Thoracic aorta (tissue), 2 donors: ENCODE results near the gene RIF1. TPM values are rescaled to one million over a fixed set of nuclear protein-coding genes. Genes with fewer than 3 reads are reported as not detected.

Source experiments
- ATAC-seq: fragments of 150-250 bp; one replicate; pipeline ENCODE4 v1.8.0; 2017; ENCODE audit warnings: low read depth; ENCODE audit not compliant: insufficient number of reproducible peaks, low FRiP score
- DNase-seq: peaks from one replicate; pipeline ENCODE4 v3.0.0-alpha.2; 2020; ENCODE audit warnings: low spot score
- H3K27ac ChIP-seq, 2 donors: fragments of 200-600 bp; sonication (generic); 1 replicate in 1 of 2; 2 replicates in 1 of 2; pipeline ENCODE4 v1.5.1; 2016; ENCODE audit warnings: mild to moderate bottlenecking in 2 of 2, moderate library complexity in 2 of 2
- H3K27me3 ChIP-seq: fragments of 200-600 bp; sonication (generic); replicated peaks from 2 replicates; pipeline ENCODE4 v1.6.0; 2016; ENCODE audit warnings: mild to moderate bottlenecking; ENCODE audit not compliant: insufficient read depth
- H3K36me3 ChIP-seq: fragments of 200-600 bp; sonication (generic); one replicate; pipeline ENCODE4 v1.5.1; 2016
- H3K4me1 ChIP-seq, 2 donors: fragments of 200-600 bp; sonication (generic); 1 replicate in 1 of 2; 2 replicates in 1 of 2; pipeline versions ENCODE4 v1.5.1 to v1.6.0; 2016; ENCODE audit warnings: low read depth in 2 of 2, mild to moderate bottlenecking in 1 of 2; ENCODE audit not compliant: control insufficient read depth in 1 of 2
- H3K4me3 ChIP-seq: fragments of 200-600 bp; sonication (generic); 2 replicates; pipeline ENCODE4 v1.5.1; 2016; ENCODE audit warnings: mild to moderate bottlenecking
- H3K9me3 ChIP-seq: fragments of 200-600 bp; sonication (generic); 2 replicates; pipeline ENCODE4 v1.5.1; 2016
- CTCF ChIP-seq: fragments of 200-600 bp; sonication (generic); IDR thresholded peaks from one replicate; pipeline ENCODE4 v1.5.1; 2019; ENCODE audit warnings: antibody characterized with exemption
- total RNA-seq, 2 donors: library from RNA; depleted of rRNA; stranded (reverse); fragments of >200 nt; gene quantifications; one replicate each; pipeline versions ENCODE4 v1.1.0 to v1.2.3, GENCODE V29; 2016

RIF1 gene
- total RNA-seq, 2 donors from 2014 or later, result 45.4 to 48.2 TPM

GRCh38 chr2:151379169-151379568, 30.5 kb upstream of the RIF1 start:
- no peaks in the 10 kb centered on the region for H3K27me3 ChIP-seq
- no peaks in the 10 kb centered on the region for H3K4me1 ChIP-seq
- no peaks in the 10 kb centered on the region for H3K9me3 ChIP-seq
- no peak for ATAC-seq
- H3K27ac ChIP-seq, result no peak overlapping the region
- no peak for DNase-seq
- H3K36me3 ChIP-seq, result no peaks in the 10 kb centered on the region
- no peak for TF ChIP-seq CTCF
- H3K4me3 ChIP-seq, result no peak overlapping the region

GRCh38 chr2:151380580-151381235, 29.0 kb upstream of the RIF1 start:
- ATAC-seq (no peak), DNase-seq (no peak)
- no peak for TF ChIP-seq CTCF
- Histone ChIP-seq H3K9me3 (no peaks in the 10 kb centered on the region), H3K27ac (no peak overlapping the region), H3K36me3 (no peaks in the 10 kb centered on the region), H3K27me3 (no peaks in the 10 kb centered on the region), H3K4me1 (no peaks in the 10 kb centered on the region), H3K4me3 (no peak overlapping the region)

GRCh38 chr2:151381266-151381665, 28.4 kb upstream of the RIF1 start:
- ATAC-seq, result no peak
- no peak overlapping the region for H3K4me3 ChIP-seq
- no peak for TF ChIP-seq CTCF

GRCh38 chr2:151388011-151388410, 21.7 kb upstream of the RIF1 start:
- no peaks in the 10 kb centered on the region for H3K9me3 ChIP-seq
- H3K27me3 ChIP-seq, result no peaks in the 10 kb centered on the region
- no peaks in the 10 kb centered on the region for H3K36me3 ChIP-seq
- TF ChIP-seq CTCF, result no peak
- no peak overlapping the region for H3K4me3 ChIP-seq
- no peak overlapping the region for H3K27ac ChIP-seq
- ATAC-seq (no peak), DNase-seq (no peak)
- H3K4me1 ChIP-seq, result no peaks in the 10 kb centered on the region

More at GRCh38 chr2:151381266-151381665, 28.4 kb upstream of the RIF1 start:
- H3K27me3 ChIP-seq, result no peaks in the 10 kb centered on the region
- no peak overlapping the region for H3K27ac ChIP-seq
- no peaks in the 10 kb centered on the region for H3K36me3 ChIP-seq
- H3K9me3 ChIP-seq, result no peaks in the 10 kb centered on the region
- H3K4me1 ChIP-seq, result no peaks in the 10 kb centered on the region
- DNase-seq, result no peak

GRCh38 chr2:151391436-151391835, 18.3 kb upstream of the RIF1 start:
- ATAC-seq, result no peak

More at GRCh38 chr2:151391436-151391835, 18.3 kb upstream of the RIF1 start:
- no peaks in the 10 kb centered on the region for H3K36me3 ChIP-seq
- H3K9me3 ChIP-seq, result no peaks in the 10 kb centered on the region
- H3K4me3 ChIP-seq, result no peak overlapping the region
- no peaks in the 10 kb centered on the region for H3K4me1 ChIP-seq
- TF ChIP-seq CTCF, result no peak
- H3K27me3 ChIP-seq, result no peaks in the 10 kb centered on the region
- no peak for DNase-seq
- H3K27ac ChIP-seq, result no peak overlapping the region
